ENCODE results near the gene ZNF626. TPM values are rescaled to one million over a fixed set of nuclear protein-coding genes. Genes with fewer than 3 reads are reported as not detected.
"Not testable (repeated sequence)": the region's sequence is repeated elsewhere in the genome, so short reads cannot be mapped to it uniquely, and the experiment has no call there.

ZNF626 gene
- total RNA-seq = 8.1 and 18.7 TPM in 2 replicates

- peak; percentile 99 for DNase-seq
Measured at GRCh38 chr19:20661150-20661819, at the start of gene ZNF626. TSS of gene ZNF626 (minus strand) at chr19:20661571. CDS start at chr19:20661446, 125 bp downstream.

DNA sequence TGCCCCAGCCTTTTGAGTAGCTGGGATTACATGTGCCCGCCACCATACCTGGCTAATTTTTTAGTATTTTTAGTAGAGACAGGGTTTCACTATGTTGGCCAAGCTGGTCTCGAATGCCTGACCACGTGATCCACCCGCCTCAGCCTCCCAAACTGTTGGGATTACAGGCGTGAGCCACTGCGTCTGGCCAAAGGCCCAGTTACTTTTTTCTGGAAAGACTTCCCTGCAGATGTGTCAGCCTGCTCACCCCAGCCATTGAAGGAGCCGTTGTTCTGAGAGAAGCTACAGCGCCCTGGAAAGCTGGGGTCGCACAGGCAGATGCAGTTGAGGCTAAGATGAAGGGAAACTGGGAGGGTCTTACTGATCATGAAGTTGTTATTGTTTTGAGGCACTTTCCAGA lies 7.9 kb upstream of the ZNF626 start:
- DNase-seq = no peak

- DNase-seq = no peak
Measured at GRCh38 chr19:20667281-20667680, 5.9 kb upstream of the ZNF626 start.

- no peak for DNase-seq
Measured at GRCh38 chr19:20664901-20665781, 3.8 kb upstream of the ZNF626 start.

DNA sequence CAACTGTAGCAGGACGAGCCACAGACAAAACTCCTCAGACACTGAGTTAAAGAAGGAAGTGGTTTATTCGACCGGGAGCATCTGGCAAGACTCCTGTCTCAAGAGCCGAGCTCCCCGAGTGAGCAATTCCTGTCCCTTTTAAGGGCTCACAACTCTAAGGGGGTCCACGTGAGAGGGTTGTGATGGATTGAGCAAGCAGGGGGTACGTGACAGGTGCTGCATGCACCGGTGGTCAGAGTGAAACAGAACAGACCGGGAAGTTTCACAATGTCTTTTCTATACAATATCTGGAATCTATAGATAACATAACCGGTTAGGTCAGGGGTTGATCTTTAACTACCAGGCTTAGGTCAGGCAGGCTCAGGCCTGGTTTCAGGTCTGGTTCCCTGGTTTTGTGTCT lies 3.1 kb upstream of the ZNF626 start:
- DNase-seq = not testable (repeated sequence)

GRCh38 chr19:20662421-20663105 lies 1.2 kb upstream of the ZNF626 start:
- no peak for DNase-seq

GRCh38 chr19:20660473-20661140 lies 764 bp downstream of the ZNF626 start:
- DNase-seq = peak; percentile 23

GRCh38 chr19:20640545-20640944 lies 20.8 kb downstream of the ZNF626 start:
- DNase-seq = no peak

- no peak for DNase-seq
Measured at GRCh38 chr19:20640023-20640422, 21.3 kb downstream of the ZNF626 start.

- not testable (repeated sequence) for DNase-seq
Measured at GRCh38 chr19:20624560-20624959, 36.8 kb downstream of the ZNF626 start.

- DNase-seq = no peak
Measured at GRCh38 chr19:20616071-20616470, 45.3 kb downstream of the ZNF626 start.

DNA sequence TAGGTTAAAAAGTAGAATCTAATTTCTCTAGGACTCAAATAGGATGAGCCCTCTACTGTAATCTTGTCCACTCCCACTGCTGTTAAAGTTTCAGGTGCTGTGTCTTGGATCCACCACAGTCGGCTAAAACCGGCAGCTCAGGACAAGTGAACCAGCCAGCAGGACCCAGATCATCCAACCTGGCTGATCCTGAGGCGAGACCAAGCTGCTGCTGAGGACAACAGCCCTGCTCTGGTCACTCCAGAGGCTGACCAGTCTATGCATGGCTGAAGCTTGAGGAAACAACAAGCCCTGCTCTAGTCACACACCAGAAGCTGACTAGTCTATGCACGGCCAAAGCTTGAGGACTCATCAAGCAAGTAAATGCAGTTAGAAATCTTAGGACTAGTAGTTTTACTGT lies 46.4 kb downstream of the ZNF626 start:
- not testable (repeated sequence) for DNase-seq

GRCh38 chr19:20612711-20613316 lies 48.6 kb downstream of the ZNF626 start:
- no peak for DNase-seq

DNA sequence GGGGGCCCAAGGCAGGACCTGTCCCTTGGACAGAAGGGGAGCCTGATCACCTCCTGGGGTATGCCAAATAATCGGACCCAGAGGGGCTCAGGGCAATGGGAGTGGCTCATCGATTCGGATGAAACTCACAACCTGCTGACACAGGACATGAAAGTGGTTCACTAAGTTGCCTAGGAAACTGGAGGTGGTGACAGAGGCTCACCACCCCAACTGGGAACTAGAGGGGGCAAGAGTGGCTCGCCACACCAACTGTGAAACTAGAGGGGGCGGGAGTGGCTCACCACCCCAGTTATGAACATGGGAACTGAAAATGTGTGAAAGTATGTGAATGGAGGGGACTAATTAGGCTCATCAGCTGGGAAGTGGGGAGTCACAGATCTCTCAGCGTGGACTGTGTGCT lies 49.5 kb downstream of the ZNF626 start:
- no peak for DNase-seq

DNA sequence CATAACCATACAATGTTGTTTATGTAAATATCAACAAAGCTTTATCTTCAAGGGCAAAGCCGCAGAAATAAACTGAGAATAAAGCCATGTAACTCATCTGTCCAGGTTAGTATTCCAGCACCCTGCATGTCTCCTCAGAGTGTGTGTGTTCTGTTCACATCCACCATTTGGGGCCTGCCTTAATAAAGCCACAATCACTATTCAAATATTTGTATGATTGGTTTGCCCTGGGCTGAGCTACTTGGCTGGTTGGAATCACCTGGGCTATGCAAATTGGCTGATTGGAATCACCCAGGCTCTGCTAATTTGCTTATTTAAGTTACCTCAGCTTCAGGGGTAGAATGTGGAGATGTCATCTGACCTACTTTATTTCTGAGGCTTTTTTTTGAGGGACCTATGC lies 53.4 kb downstream of the ZNF626 start:
- no peak for DNase-seq

Other genes with a start within 250 kb of the ZNF626 start
- 9.3 and 12.1 TPM in 2 replicates for gene ZNF737, start 95.8 kb downstream of the ZNF626 start, total RNA-seq
- gene ZNF66, start 114.7 kb upstream of the ZNF626 start, total RNA-seq = 2.5 and 3.9 TPM in 2 replicates

Data from dermis blood vessel endothelial cell (primary cell).